HG03558 (cell line): ENCODE results near the gene GYG2.
"Not testable (repeated sequence)": the region's sequence is repeated elsewhere in the genome, so short reads cannot be mapped to it uniquely, and the experiment has no call there.

Experiments used
- ATAC-seq: cut with Tn5 transposase; IDR thresholded peaks from one replicate; pipeline ENCODE4 v1.9.1; 2021; ENCODE audit warnings: moderate number of reproducible peaks; ENCODE audit not compliant: unreplicated experiment; ENCODE audit errors: extremely low read depth

GYG2 gene

DNA sequence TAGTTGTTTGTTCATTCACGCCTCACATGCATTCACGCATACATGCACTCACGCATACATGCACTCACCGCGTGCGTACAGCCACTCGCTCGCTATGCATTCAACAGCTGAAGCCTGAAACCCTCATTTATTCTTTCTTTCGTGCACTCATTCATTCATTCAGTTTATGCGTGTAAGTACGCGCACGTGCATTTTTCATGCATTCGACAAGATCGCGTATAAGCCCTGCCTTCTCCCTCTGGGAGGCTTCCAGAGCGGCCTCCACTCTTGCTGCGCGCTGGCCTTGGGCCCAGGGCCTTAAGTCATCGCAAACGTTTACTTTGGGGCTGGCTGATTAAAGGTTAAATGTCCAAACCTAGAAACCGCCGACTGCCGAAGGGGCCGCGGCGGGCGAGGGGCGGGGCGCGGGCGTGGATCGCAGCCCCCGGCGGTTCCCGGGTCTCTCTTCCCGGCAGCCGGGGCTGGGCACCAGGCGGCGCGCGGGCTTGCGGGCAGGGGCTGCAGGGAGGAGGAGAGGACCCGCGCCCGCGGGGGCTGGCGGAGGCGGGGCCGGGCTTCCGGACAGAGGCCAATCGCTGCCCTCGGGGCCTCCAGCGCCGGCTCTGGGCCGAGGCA is at the start of gene GYG2:
Gene GYG2, plus strand, starts transcription at position 587 of the 615 bp plus-strand sequence. CDS start 1,259 bp downstream, outside the sequence.
- ATAC-seq, result no peak

DNA sequence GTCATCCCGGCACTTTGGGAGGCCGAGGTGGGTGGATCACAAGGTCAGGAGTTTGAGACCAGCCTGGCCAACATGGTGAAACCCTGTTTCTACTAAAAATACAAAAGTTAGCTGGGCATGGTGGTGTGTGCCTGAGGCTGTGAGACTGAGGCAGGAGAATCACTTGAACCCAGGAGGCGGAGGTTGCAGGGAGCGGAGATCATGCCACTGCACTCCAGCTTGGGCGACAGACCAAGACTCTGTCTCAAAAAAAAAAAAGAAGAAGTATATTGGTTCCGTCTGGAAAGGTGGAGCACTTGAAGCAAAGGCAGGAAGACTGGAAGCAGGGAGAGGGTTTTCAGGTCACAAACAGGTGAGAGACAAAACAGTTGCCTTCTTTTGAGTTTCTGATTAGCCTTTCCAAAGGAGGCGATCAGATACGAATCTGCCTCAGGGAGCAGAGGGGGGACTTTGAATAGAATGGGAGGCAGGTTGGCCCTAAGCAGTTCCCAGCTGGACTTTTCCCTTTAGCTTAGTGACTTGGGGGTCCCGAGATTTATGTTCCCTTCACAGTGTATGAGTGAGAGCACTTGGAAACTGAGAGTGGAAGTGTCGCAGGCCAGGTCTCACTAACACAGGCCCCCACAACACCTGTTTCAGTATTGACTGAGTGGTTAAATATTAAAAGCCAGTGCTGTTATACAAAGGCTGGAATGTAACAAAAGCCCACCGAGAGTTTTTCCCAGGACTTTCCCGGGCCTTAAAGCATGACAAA is 48.1 kb upstream of the GYG2 start:
- not testable (repeated sequence) for ATAC-seq

GRCh38 chrX:2781226-2781571 is 47.5 kb upstream of the GYG2 start:
- ATAC-seq, result no peak

DNA sequence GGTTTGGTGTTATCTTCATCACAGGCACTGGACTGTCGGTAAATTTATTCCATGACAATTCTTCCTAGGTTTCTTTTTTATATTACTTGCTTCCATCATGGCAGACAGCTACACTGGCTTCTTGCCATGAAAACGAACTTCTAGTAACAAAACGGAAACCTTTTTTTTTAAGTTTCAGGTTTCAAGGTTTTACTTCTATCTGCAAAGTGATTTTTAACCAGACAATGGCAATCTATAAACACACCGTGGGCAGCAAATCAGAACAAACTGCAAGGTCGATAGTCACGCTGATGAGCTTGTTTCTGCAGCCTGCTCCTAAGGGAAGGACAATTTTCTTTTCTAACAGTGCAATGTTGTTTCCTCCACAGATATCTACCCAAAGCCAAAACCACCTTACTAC is 47.0 kb upstream of the GYG2 start:
- ATAC-seq, result no peak

DNA sequence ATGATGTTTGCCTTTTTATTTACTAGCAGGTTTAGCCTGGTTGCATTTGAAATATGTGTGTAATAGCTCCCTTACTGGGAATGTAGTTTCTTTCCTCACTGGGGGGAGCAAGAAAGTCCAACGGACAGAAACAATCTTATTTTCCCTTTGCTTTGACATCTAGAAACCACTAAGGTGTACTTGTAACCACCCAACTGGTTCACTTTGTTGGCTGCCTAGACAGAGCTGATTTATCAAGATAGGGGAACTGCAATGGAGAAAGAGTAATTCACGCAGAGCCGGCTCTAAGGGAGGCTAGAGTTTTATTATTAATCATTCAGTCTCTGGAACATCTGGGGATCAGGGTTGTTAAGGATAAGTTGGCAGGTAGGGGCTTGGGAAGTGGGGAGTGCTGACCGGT is 46.6 kb upstream of the GYG2 start:
- no peak for ATAC-seq

DNA sequence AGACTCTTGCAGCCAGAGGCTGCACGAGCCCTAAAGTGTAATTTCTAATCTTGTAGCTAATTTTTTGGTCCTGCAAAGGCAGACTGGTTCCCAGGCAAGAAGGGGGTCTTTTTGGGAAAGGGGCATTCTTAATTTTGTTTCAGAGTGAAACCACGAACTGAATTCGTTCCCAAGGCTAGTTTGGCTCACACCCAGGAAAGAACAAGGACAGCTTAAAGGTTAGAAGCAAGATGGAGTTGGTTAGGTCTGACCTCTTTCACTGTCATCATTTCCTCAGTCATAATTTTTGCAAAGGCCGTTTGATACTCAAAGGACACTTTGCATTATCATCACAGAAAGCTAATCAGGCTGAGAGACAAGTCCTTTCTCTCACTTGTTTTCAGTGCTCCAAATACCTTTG is 46.0 kb upstream of the GYG2 start:
- no peak for ATAC-seq

- ATAC-seq, result no peak
Measured at GRCh38 chrX:2784026-2784425, 44.7 kb upstream of the GYG2 start.

- ATAC-seq, result no peak
Measured at GRCh38 chrX:2785538-2785937, 43.2 kb upstream of the GYG2 start.

GRCh38 chrX:2788980-2789379 is 39.8 kb upstream of the GYG2 start:
- no peak for ATAC-seq

- ATAC-seq, result no peak
Measured at GRCh38 chrX:2789569-2789968, 39.2 kb upstream of the GYG2 start.

- no peak for ATAC-seq
Measured at GRCh38 chrX:2793752-2794151, 35.0 kb upstream of the GYG2 start.

DNA sequence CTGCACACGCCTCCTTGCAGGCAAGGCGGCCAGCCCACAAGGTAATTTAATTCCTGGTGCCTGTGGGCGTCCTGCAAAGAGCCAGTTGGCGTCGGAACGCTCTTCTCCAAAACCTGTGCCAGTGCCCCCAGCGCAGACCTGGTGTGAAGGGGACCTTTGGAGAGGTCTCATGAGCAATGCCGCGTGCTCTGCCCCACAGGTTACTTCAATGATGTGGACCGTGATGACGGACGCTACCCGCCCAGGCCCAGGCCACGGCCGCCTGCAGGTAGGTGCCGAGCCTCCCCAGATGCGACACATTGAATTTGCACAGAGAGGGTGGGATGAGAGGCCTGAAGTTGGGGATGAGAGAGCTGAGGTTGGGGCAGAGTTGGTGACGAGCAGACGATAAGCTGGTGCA is 34.4 kb upstream of the GYG2 start:
- no peak for ATAC-seq

DNA sequence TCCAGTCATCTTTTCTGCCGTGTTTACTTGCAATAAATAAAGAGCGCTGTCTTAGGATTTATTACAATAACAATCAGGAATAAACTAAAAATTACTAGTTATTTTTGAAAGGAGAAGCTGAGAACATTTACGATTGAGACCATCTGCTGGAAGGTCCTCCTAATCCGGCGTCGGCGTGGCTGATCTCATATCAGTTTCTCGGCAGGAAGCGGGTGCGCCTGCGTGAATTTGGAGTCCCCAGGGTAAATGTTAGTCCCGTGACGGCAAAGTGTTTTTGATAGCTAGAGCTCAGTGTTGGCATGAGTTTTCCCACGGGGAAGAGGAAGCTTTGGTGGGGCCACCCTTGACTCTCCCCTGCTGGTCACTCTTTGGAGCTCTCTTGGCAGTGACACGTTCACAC is 31.9 kb upstream of the GYG2 start:
- not testable (repeated sequence) for ATAC-seq

DNA sequence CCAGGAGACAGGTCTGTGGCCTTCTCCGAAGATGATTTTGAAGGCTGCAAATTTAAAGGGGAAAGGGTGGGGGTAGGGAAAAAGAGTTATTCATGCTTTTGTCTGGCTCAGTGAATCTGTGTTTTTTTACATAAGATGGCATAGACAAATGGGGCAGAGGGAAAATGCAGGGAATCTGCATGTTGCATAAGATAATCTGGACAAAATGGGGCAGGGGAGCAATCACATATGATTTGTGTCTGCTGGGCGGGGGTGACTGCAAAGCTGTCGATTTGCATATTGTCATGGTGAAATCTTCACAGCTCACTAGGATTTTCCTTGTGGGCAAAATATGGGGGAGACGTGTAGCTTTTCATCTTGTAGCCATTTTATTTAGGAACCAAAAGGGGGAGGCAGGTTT is 29.4 kb upstream of the GYG2 start:
- no peak for ATAC-seq

DNA sequence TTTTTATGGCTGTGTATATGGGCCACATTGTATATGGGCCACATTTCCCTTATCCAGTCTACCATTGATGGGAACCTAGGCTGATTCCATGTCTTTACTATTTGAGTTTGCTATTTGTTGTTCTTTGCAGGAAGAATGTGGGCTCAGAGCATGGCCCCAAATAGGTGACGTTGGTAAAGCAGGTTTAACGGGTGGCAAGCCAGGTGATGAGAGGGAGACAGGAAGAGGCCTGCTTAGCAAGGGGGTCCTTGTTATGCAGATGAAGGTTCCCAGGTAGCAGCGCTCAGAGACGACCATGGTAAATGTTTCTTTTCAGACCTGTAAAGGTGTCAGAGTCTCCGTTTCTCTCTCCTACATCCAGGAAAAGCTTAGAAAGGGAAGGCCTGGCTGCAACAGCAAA is 28.8 kb upstream of the GYG2 start:
- ATAC-seq, result not testable (repeated sequence)

GRCh38 chrX:2801223-2801622 is 27.5 kb upstream of the GYG2 start:
- no peak for ATAC-seq

GRCh38 chrX:2802376-2803090 is 26.2 kb upstream of the GYG2 start:
- not testable (repeated sequence) for ATAC-seq

DNA sequence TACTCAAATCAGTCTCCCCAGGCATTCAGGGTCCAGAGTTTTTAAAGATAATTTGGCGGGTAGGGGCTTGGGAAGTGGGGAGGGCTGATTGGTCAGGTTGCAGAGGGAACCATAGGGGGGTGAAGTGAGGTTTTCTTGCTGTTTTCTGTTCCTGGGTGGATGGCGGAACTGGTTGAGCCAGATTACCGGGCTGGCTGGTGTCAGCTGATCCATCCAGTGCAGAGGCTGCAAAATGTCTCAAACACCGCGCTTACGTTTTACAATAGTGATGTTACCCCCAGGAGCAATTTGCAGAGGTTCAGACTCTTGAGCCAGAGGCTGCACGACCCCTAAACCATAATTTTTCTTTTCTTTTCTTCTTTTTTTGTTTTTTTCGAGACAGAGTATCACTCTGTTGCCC is 25.2 kb upstream of the GYG2 start:
- ATAC-seq, result not testable (repeated sequence)

DNA sequence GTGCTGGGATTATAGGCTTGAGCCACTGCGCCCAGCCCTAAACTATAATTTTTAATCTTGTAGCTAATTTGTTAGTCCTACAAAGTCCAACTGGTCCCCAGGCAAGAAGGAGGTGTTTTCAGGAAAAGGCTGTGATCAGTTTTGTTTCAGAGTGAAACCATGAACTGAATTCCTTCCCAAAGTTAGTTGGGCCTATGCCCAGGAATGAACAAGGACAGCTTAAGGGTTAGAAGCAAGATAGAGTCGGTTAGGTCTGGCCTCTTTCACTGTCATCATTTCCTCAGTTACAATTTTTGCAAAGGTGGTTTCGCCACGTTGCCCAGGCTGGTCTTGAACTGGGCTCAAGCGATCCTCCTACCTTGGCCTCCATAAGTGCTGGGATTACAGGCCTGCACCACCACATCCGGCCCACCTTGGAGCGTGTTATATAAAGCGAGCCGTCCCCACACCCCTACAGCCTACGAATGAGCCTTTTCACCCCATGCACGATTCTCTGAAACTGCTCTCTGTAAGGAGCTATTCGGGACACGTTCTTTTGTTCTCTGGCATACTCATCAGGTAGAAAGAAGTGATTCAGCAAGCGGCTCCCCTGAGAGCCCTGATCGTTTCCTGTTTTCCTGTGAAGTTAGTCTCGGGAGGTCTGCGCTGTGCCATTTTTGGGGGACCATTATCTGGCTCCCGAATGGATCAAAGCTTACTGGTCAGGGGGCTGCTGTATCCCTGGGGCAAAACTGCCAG is 24.5 kb upstream of the GYG2 start:
- ATAC-seq, result not testable (repeated sequence)

DNA sequence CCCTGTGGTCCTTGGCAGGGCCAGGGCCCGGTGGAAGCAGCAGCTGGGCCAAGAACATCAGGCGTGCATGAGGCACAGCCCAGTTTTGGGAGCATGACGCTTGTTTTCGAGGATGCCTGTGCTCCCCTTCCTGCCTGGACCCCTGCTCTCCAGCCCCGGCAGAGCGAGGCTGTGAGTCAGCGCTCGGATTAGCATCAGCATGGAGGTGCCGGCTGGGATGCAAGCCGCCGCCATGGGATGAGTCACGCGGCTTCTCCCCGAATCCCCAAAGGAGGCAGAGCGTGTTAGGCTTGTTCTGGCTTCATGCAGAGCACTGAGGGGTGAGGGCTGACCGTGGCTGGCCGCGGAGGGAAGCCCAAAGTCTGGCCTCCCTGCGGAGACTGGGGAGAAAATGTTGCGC is 23.9 kb upstream of the GYG2 start:
- not testable (repeated sequence) for ATAC-seq

DNA sequence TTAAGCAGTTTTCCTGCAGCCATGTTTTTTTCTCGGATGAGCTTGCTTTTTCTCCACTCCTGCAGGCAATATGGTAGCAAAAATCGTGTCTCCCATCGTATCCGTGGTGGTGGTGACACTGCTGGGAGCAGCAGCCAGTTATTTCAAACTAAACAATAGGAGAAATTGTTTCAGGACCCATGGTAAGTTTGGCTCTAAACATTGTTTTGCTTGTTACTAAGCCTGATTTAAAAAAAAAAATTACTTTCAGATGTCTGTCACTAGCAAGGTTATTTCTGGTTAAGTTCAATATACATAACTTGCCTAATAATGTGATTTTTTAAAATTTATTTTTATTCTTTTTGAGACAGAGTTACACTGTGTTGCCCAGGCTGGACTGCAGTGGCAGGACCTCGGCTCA is 17.5 kb upstream of the GYG2 start:
- ATAC-seq, result no peak
